ENCODE data around the gene OSER1.

Gene OSER1

DNA sequence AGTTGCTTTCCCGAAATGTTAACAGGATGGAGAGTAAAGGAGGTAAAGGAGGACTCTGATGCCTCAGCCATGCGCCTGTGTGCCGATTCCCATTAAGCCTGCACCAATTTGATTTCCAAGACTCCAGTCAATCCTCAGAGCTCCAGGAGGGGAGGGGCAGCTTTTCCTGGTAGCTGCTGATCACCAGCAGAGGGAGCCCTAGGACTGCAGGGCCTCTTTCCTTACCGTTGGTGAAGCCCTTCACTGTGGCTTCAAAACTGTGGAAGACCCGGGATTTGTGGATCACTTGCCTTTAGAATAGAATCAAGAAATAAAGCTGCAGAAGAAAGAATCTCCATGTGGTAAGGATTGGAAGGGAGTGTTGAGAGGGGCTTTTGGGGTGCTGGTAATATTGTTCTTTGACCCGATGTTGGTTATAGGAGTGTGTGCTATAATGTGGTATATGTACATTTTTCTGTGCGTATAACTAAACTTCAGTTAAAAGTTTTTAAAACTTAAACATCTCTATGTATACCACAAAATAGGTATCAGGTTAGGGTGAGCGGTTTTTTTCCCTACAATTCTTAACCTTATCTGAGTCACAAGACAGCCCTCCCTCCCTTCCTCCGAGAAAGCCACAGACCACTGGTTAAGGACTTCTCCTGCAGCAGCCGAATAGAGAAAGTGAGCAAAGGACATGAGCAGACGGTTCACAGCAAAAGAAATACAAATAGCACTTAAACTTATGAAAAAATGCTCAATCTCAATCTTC is 6.9 kb upstream of the OSER1 start:
- H3K4me3 ChIP-seq (ENCODE audit: low read depth, low read length): no peak overlapping the region
- TF ChIP-seq, protein P1, sequence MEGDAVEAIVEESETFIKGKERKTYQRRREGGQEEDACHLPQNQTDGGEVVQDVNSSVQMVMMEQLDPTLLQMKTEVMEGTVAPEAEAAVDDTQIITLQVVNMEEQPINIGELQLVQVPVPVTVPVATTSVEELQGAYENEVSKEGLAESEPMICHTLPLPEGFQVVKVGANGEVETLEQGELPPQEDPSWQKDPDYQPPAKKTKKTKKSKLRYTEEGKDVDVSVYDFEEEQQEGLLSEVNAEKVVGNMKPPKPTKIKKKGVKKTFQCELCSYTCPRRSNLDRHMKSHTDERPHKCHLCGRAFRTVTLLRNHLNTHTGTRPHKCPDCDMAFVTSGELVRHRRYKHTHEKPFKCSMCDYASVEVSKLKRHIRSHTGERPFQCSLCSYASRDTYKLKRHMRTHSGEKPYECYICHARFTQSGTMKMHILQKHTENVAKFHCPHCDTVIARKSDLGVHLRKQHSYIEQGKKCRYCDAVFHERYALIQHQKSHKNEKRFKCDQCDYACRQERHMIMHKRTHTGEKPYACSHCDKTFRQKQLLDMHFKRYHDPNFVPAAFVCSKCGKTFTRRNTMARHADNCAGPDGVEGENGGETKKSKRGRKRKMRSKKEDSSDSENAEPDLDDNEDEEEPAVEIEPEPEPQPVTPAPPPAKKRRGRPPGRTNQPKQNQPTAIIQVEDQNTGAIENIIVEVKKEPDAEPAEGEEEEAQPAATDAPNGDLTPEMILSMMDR (IDR thresholded peaks at IDR 0.05): peak; percentile 98
- no peak overlapping the region for H3K4me2 ChIP-seq (ENCODE audit: low read length)
- H2AFZ ChIP-seq: no peak overlapping the region
- no peak overlapping the region for H3K27ac ChIP-seq
- H3K9me3 ChIP-seq (ENCODE audit: control insufficient read depth, low read length): no peaks in the 10 kb centered on the region
- H3K9ac ChIP-seq: no peak overlapping the region
- no peaks in the 10 kb centered on the region for H3K4me1 ChIP-seq
- no peaks in the 10 kb centered on the region for H3K36me3 ChIP-seq (ENCODE audit: control insufficient read depth, insufficient read depth, low read length)
- peaks cover 19% of the 10 kb centered on the region for H3K79me2 ChIP-seq
- no peaks in the 10 kb centered on the region for H3K27me3 ChIP-seq (ENCODE audit: control insufficient read depth, insufficient read depth, low read length)

DNA sequence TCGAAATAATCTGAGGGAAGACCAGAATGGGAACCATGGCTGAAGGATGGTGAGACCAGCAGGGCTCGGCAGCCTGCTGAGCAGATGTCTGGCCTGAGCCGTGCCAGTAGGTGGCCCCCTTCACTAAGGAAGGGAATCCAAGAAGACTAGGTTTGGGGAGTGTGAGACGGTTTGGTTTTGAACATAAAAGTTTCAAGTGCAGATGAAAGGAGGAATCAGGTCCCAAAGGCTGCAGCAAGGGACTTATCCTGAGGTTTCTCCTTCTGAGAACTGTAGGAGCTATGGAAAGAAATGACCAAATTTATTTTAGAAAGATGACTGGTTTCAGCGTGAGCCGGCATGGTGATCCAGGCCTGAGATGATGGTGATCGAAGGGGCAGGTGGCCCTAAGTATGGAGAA is 4.6 kb upstream of the OSER1 start:
- TF ChIP-seq, protein P1 (IDR thresholded peaks at IDR 0.05): peak; percentile 82
- no peaks in the 10 kb centered on the region for H3K36me3 ChIP-seq (ENCODE audit: control insufficient read depth, insufficient read depth, low read length)
- no peak overlapping the region for H3K4me3 ChIP-seq (ENCODE audit: low read depth, low read length)
- H3K9me3 ChIP-seq (ENCODE audit: control insufficient read depth, low read length): no peaks in the 10 kb centered on the region
- H3K4me2 ChIP-seq (ENCODE audit: low read length): no peak overlapping the region
- H3K79me2 ChIP-seq: peaks cover 20% of the 10 kb centered on the region
- H2AFZ ChIP-seq: no peak overlapping the region
- no peak overlapping the region for H3K9ac ChIP-seq
- H3K27me3 ChIP-seq (ENCODE audit: control insufficient read depth, insufficient read depth, low read length): no peaks in the 10 kb centered on the region
- no peak overlapping the region for H3K27ac ChIP-seq
- no peaks in the 10 kb centered on the region for H3K4me1 ChIP-seq

DNA sequence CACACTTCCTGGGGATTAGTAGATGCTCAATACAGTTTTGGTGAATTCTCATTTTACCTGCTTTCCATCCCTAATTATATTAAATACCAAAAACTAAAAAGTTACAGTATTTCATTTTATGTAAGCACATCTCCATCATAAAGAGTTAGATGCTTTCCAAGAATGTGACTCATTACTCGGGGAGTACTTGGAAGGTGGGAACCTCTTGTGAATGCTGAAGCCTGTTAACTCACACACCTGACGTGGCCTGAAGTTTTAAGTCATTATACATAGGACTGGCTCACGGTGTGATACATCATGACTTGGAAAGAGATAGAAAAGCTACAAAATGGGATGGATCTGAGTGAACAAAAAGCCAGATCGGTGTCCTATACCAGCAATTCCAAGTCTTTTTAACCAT is 2.2 kb upstream of the OSER1 start:
- Histone ChIP-seq H3K4me3 (ENCODE audit: low read depth, low read length) (no peak overlapping the region), H3K27ac (peak overlapping the region; percentile 94), H3K9ac (no peak overlapping the region), H3K4me2 (ENCODE audit: low read length) (no peak overlapping the region), H3K79me2 (peaks cover 38% of the 10 kb centered on the region), H2AFZ (no peak overlapping the region), H3K4me1 (no peaks in the 10 kb centered on the region), H3K9me3 (ENCODE audit: control insufficient read depth, low read length) (no peaks in the 10 kb centered on the region), H3K36me3 (ENCODE audit: control insufficient read depth, insufficient read depth, low read length) (no peaks in the 10 kb centered on the region), H3K27me3 (ENCODE audit: control insufficient read depth, insufficient read depth, low read length) (no peaks in the 10 kb centered on the region)
- TF ChIP-seq, protein P1 (IDR thresholded peaks at IDR 0.05): no peak

DNA sequence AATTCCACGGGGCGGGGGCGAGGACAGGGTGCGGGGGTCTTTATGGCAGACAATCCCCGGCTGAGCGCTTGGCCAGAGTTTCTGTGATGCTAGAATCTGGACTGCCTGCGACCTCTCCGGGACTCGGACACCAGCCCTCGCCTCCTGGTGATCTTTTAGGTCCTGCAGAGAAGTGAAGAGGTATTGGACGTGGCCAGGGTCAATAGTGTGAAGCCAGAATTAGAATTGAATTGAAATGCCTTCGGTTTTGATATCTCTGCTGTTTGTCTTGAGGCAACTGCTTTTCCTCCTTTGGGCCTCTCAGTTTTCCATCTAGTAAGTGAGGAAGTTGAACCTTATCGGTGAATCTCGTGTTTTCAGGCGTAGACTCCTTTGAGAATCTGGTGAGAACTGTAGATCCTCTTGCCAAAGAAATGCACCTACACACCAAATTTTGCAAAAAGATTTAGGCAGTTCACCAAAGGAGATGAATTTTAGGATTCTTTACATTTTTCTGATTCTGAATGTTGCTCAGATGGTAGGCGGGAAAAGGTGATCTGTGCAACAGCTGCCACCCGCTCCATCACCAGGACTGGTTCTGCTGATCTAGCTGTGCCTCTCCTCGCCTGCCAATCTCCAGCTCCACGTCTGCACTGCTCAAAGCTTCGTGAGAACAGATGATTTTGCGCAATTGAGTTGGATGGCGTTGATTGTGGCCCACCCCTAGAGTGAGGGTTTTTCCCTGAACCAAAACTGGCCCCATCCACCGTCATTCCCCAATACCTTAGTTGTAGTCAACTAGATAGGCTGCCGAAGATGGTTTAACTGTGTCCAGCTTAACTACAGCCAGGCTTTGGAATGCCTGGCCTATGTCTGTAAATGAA is 837 bp upstream of the OSER1 start:
- Histone ChIP-seq H3K79me2 (peaks cover 35% of the 10 kb centered on the region), H3K9me3 (ENCODE audit: control insufficient read depth, low read length) (no peaks in the 10 kb centered on the region), H3K4me1 (no peaks in the 10 kb centered on the region), H2AFZ (peak overlapping the region; percentile 87), H3K36me3 (ENCODE audit: control insufficient read depth, insufficient read depth, low read length) (no peaks in the 10 kb centered on the region), H3K4me3 (ENCODE audit: low read depth, low read length) (peak overlapping the region; percentile 89), H3K9ac (no peak overlapping the region), H3K27ac (peak overlapping the region; percentile 94), H3K27me3 (ENCODE audit: control insufficient read depth, insufficient read depth, low read length) (no peaks in the 10 kb centered on the region), H3K4me2 (ENCODE audit: low read length) (peak overlapping the region; percentile 89)
- TF ChIP-seq, protein P1 (IDR thresholded peaks at IDR 0.05): no peak
